Activated effector memory CD4-positive, alpha-beta T cell treated with Interleukin-2 at 50 U/mL for 16 hours (primary cell): Measurements from ENCODE around the gene FEZF2.

Experiments
- DNase-seq: peaks from one replicate; pipeline ENCODE4 v3.0.0-alpha.2; 2020

FEZF2 gene

DNA sequence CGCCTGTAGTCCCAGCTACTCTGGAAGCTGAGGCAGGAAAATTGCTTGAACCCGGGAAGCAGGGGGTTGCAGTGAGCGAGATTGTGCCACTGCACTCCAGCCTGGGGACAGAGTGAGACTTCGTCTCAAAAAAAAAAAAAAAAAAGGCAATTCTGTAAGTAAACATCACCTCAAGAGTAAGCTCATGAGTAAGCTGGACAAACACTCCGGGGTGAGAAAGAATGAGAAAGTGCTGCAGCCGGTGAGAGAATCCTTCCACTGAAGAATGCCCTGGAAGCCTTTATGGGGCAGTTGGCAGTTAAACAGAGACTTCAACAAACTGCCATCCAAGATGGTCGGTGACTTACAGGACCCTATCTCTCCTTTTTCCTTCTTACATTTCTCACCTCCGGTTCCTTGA lies 47.5 kb downstream of the FEZF2 start:
- DNase-seq, result no peak

DNA sequence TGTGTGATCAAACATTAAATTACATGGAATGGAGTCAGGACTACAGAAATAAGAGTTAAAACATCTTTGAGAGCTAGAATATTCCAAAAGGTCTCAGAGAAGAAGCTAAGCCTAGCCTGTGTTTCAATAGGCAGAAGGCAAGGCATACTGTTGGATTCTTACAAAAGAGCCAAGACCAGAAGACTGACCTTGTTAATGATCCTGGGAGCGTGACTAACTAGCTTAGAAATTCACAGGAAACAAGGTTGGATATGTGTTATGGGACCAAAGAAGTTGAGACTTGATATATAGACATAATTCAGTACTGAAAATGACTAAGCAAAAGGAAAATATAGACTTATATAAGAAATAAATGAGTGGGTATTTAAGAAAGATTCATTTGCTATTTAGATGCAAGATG lies 50.1 kb downstream of the FEZF2 start:
- no peak for DNase-seq
